GM12878 (cell line): Measurements from ENCODE around the gene SLC6A3. TPM values are rescaled to one million over a fixed set of nuclear protein-coding genes. Genes with fewer than 3 reads are reported as not detected.

ENCODE experiments used
- ATAC-seq: fragments of 200-7000 bp; cut with Tn5 transposase; 3 replicates; pipeline ENCODE4 v1.9.1; 2020; ENCODE audit warnings: mild to moderate bottlenecking, moderate library complexity
- BruUV-seq: library from RNA; stranded (reverse); fragments of 400-500 nt; replicated peaks from 2 replicates; lab custom pipeline; 2021; lab: Mats Ljungman, UMichigan
- CTCF ChIA-PET: fragments of 300-600 bp; sonication (Branson Sonifier 250); formaldehyde crosslinking; extraction: SDS; loops from one replicate; lab custom pipeline; 2021; ENCODE audit warnings: inconsistent platforms; lab: Yijun Ruan, JAX
- POLR2A ChIA-PET: fragments of 350-600 bp; formaldehyde crosslinking; extraction: SDS; loops from one replicate; lab custom pipeline; 2021; ENCODE audit warnings: inconsistent platforms; lab: Charles Lee
- RAD21 ChIA-PET: fragments of 300-600 bp; sonication (Branson Sonifier 250); formaldehyde crosslinking; loops from one replicate; lab custom pipeline; 2023; ENCODE audit warnings: antibody characterized with exemption; ENCODE audit not compliant: unreplicated experiment; lab: Charles Lee
- SMC1A ChIA-PET: fragments of 300-600 bp; sonication (Branson Sonifier 250); formaldehyde crosslinking; loops from one replicate; lab custom pipeline; 2023; ENCODE audit not compliant: unreplicated experiment, uncharacterized antibody; lab: Charles Lee
- DNase-seq: peaks from one replicate; pipeline ENCODE4 v3.0.0-alpha.2; 2011; ENCODE audit warnings: low read depth, low spot score
- FAIRE-seq: peaks from 3 replicates; lab custom pipeline; 2011; peaks lifted over from hg19 to GRCh38; lab: Jason Lieb, UNC
- H2AFZ ChIP-seq: 2 replicates; pipeline ENCODE4 v1.6.0; 2011; ENCODE audit warnings: low read depth, low read length, control low read depth; ENCODE audit not compliant: control insufficient read depth
- H3K27ac ChIP-seq: 2 replicates; pipeline ENCODE4 v1.5.1; 2011; ENCODE audit warnings: control low read depth; ENCODE audit not compliant: control insufficient read depth, insufficient read depth
- H3K27me3 ChIP-seq, 2 experiments: replicated peaks in 1 of 2; 2 replicates each; pipeline versions ENCODE4 v1.6.0 to v1.6.1; 2011; ENCODE audit warnings: low read length in 1 of 2; ENCODE audit not compliant: control insufficient read depth in 2 of 2, insufficient read depth in 2 of 2
- H3K36me3 ChIP-seq, 2 experiments: 2 replicates each; pipeline ENCODE4 v1.5.1; 2011; ENCODE audit warnings: low read length in 1 of 2; ENCODE audit not compliant: control insufficient read depth in 2 of 2, insufficient read depth in 2 of 2
- H3K4me1 ChIP-seq: 2 replicates; pipeline ENCODE4 v1.6.1; 2011; ENCODE audit warnings: mild to moderate bottlenecking, low read length, moderate library complexity, mixed read lengths; ENCODE audit not compliant: control insufficient read depth, insufficient read depth
- H3K4me2 ChIP-seq: 2 replicates; pipeline ENCODE4 v1.6.0; 2011; ENCODE audit warnings: control low read depth; ENCODE audit not compliant: control insufficient read depth, insufficient read depth
- H3K4me3 ChIP-seq: fragments of 200-600 bp; sonication (generic); 2 replicates; pipeline ENCODE4 v1.5.1; 2016
- H3K79me2 ChIP-seq: 2 replicates; pipeline ENCODE4 v1.6.0; 2011; ENCODE audit warnings: low read length; ENCODE audit not compliant: control insufficient read depth, insufficient read depth
- H3K9ac ChIP-seq: 2 replicates; pipeline ENCODE4 v1.8.0; 2011; ENCODE audit warnings: low read length, control low read depth, mixed read lengths; ENCODE audit not compliant: control insufficient read depth, insufficient read depth
- H3K9me3 ChIP-seq: replicated peaks from 3 replicates; pipeline ENCODE4 v1.5.1; 2011; ENCODE audit warnings: mild to moderate bottlenecking, low read length; ENCODE audit not compliant: control insufficient read depth, insufficient read depth
- H4K20me1 ChIP-seq: 2 replicates; pipeline ENCODE4 v1.6.0; 2011; ENCODE audit not compliant: control insufficient read depth, insufficient read depth
- CHD1 ChIP-seq: IDR thresholded peaks from 2 replicates; pipeline ENCODE4 v1.6.1; 2012; ENCODE audit warnings: low read depth, low read length, improper control_type of control experiment
- EP300 ChIP-seq, 2 experiments: fragments of 150-350 bp in 1 of 2; IDR thresholded peaks; 2 replicates each; pipeline ENCODE4 v1.6.1; 2011 to 2012; ENCODE audit warnings: low read depth in 2 of 2, low read length in 2 of 2, borderline replicate concordance in 1 of 2, improper control_type of control experiment in 1 of 2, inconsistent platforms in 1 of 2; ENCODE audit not compliant: control insufficient read depth in 1 of 2
- FOXM1 ChIP-seq: IDR thresholded peaks from 2 replicates; pipeline ENCODE4 v1.6.1; 2012; ENCODE audit warnings: low read depth, mild to moderate bottlenecking, inconsistent platforms, low read length, moderate library complexity
- GABPA ChIP-seq: IDR thresholded peaks from 2 replicates; pipeline ENCODE4 v1.6.1; 2014; ENCODE audit warnings: antibody characterized with exemption, low read depth, mild to moderate bottlenecking, inconsistent platforms
- JUND ChIP-seq: IDR thresholded peaks from 2 replicates; pipeline ENCODE4 v1.6.1; 2012; ENCODE audit warnings: low read depth, mild to moderate bottlenecking, low read length, improper control_type of control experiment, moderate library complexity
- MTA3 ChIP-seq: IDR thresholded peaks from 2 replicates; pipeline ENCODE4 v1.6.1; 2012; ENCODE audit warnings: low read length, inconsistent platforms, borderline replicate concordance
- NBN ChIP-seq: fragments of 450-650 bp; IDR thresholded peaks from 2 replicates; pipeline ENCODE4 v1.6.1; 2016
- RCOR1 ChIP-seq: conservative IDR thresholded peaks from 2 replicates; pipeline ENCODE4 v1.6.1; 2012; ENCODE audit warnings: low read depth, low read length, improper control_type of control experiment
- TCF7 ChIP-seq: IDR thresholded peaks from 2 replicates; pipeline ENCODE4 v1.6.1; 2014; ENCODE audit warnings: antibody characterized with exemption, borderline replicate concordance
- ZNF274 ChIP-seq: IDR thresholded peaks from one replicate; pipeline ENCODE4 v1.8.0; 2011; ENCODE audit not compliant: insufficient read length, insufficient read depth
- ZNF384 ChIP-seq: IDR thresholded peaks from 2 replicates; pipeline ENCODE4 v1.6.1; 2012; ENCODE audit warnings: low read depth, mild to moderate bottlenecking, low read length, improper control_type of control experiment, borderline replicate concordance
- WGBS: methylation state at CpG from one replicate; pipeline ENCODE4 v1.1.6; 2016; ENCODE audit warnings: low lambda C conversion rate; ENCODE audit not compliant: insufficient replicate concordance, insufficient coverage; ENCODE audit errors: missing lambda C conversion rate; 5-methylcytosine and 5-hydroxymethylcytosine counted together
- in situ Hi-C: fragments of 300-500 bp; cut with MboI; formaldehyde crosslinking; loops from 9 replicates; pipeline ENCODE4 v1.14.3; 2018; ENCODE audit warnings: mixed read lengths
- intact Hi-C: fragments of 100-400 bp; cut with micrococcal nuclease; formaldehyde crosslinking; loops from one replicate; pipeline ENCODE4 v1.14.2; 2022; ENCODE audit not compliant: unreplicated experiment
- polyA plus RNA-seq, 11 experiments: library from polyadenylated mRNA; depleted of rRNA in 4 of 11; unstranded in 6 of 11; stranded (reverse) in 5 of 11; fragments of >200 nt; fragmentation: Nextera tagmentation in 4 of 11; fragmentation: Illumina TruSeq in 1 of 11; extraction: Ambion mirVana in 4 of 11; extraction: Trizol in 1 of 11; gene quantifications; 1 replicate in 1 of 11; 2 replicates in 10 of 11; pipeline versions ENCODE4 v1.2.1 to v1.2.3, GENCODE V29; 2011 to 2016; ENCODE audit warnings: inconsistent platforms in 2 of 11, missing spikeins in 2 of 11, low read depth in 1 of 11
- total RNA-seq, 4 experiments: library from RNA; depleted of rRNA in 3 of 4; stranded (reverse); fragments of >200 nt in 3 of 4; fragmentation: Illumina TruSeq in 1 of 4; extraction: Trizol in 1 of 4; gene quantifications; 2 replicates each; pipeline versions ENCODE4 v1.2.1 to v1.2.3, GENCODE V29; 2013 to 2021
- TF ChIP-seq, protein P1 (sequence below): fragments of 450-650 bp; IDR thresholded peaks from 2 replicates; pipeline ENCODE4 v1.6.1; 2014; ENCODE audit warnings: mild to moderate bottlenecking
- TF ChIP-seq, protein P2 (sequence below): IDR thresholded peaks from 2 replicates; pipeline ENCODE4 v1.6.1; 2011; ENCODE audit warnings: mild to moderate bottlenecking, low read depth, low read length, moderate library complexity; ENCODE audit not compliant: insufficient replicate concordance
- TF ChIP-seq, protein P3 (sequence below): fragments of 450-650 bp; IDR thresholded peaks from 2 replicates; pipeline ENCODE4 v1.6.1; 2017; ENCODE audit warnings: antibody characterized with exemption, mild to moderate bottlenecking, moderate library complexity

Gene SLC6A3
- total and polyA plus RNA-seq, 10 of the 15 experiments (the other 5 are each of a cell fraction or from before 2014, with no cell fraction given) = 0.01 TPM; not detected in 9

DNA sequence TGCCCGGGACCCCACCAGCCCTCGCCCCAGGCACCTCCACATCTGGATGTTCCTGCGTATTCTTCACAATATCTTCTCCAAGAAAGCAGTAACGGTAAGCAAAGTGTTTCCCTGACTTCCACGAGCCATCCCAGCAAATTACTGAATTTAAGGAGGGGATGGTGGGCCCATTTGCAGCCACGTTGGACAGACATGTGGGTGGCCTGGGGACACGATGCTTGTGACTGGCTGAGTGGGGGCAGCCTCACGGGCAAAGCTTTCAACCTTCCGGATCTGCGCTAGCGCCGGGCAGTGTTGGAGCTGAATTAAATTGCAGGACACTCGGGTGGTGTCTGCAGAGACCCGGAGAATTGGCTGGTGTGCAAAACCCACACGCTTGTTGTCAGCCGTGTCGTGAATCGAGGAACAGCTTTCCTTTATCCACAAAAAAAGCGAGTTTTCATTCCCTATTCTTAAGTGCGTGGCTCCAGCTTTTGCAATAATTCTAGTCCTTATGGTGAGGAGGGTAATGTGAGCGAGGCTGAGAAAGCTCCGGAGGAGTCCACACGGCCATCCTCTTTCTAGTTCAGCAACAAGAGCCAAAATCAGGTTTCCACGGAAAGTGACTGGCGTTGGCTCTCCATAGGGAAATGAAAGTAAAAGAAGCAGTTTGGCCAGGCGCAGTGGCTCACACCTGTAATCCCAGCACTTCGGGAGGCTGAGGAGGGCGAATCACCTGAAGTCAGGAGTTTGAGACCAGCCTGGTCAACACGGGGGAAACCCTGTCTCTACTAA, 82.8 kb downstream of the SLC6A3 start (continued):
- no peak for TF ChIP-seq JUND
- no peak for TF ChIP-seq ZNF384
- TF ChIP-seq FOXM1 = no peak
- TF ChIP-seq MTA3 = no peak
- TF ChIP-seq, protein P1, sequence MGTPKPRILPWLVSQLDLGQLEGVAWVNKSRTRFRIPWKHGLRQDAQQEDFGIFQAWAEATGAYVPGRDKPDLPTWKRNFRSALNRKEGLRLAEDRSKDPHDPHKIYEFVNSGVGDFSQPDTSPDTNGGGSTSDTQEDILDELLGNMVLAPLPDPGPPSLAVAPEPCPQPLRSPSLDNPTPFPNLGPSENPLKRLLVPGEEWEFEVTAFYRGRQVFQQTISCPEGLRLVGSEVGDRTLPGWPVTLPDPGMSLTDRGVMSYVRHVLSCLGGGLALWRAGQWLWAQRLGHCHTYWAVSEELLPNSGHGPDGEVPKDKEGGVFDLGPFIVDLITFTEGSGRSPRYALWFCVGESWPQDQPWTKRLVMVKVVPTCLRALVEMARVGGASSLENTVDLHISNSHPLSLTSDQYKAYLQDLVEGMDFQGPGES = no peak

DNA sequence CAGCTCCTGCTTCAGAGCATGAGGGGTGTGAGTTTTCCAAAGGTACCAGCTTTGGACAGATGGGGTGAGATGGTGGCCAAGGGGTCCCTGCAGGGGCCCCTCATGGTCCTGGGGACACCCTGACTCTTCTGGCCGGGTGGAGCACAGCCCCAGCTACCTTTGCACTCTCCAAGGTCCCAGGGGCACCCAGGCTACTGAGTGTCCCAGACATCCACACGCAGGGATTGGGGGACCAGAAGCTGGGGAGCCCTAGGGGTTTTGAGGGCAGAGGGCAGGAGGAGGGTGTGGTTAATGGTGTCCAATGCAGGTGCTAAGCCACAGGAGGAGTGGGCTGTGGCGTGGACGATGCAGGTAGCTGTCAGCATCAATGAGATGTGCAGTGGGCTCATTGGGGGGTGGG, 84.4 kb downstream of the SLC6A3 start:
- FAIRE-seq (no peak), ATAC-seq (no peak), DNase-seq (no peak)
- H3K27ac ChIP-seq = no peak overlapping the region
- ChIA-PET SMC1A (no interaction called here), CTCF (interaction anchor here (1.0 kb wide), 1 partner anchor 273 kb away, joined by 3 read pairs; no protein-coding TSS in a partner anchor), RAD21 (no interaction called here), POLR2A (interaction anchor here (0.6 to 0.7 kb wide), 2 partner anchors 16 to 127 kb away, joined by 3 to 5 read pairs; partner anchors contain the start of gene CLPTM1L)
- H3K4me3 ChIP-seq = no peak overlapping the region
- peaks cover 0 to 2% of the 10 kb centered on the region in 2 experiments; a peak in 2 of 4 replicates for H3K27me3 ChIP-seq
- H3K4me2 ChIP-seq = no peak overlapping the region
- H4K20me1 ChIP-seq = no peaks in the 10 kb centered on the region
- no peak overlapping the region for H2AFZ ChIP-seq
- no peaks in the 10 kb centered on the region for H3K4me1 ChIP-seq
- no peaks in the 10 kb centered on the region for H3K9me3 ChIP-seq
- intact Hi-C loops = no loop called here
- in situ Hi-C loops = no loop called here
- no peak overlapping the region for H3K9ac ChIP-seq
- BruUV-seq = no TSS peak
- no peaks in the 10 kb centered on the region for H3K79me2 ChIP-seq
- H3K36me3 ChIP-seq = no peaks in the 10 kb centered on the region
- WGBS = 13% methylated on average over 4 of the region's 4 CpGs
- TF ChIP-seq ZNF274 (no peak), GABPA (no peak), EP300 (IDR thresholded peaks at IDR 0.05; ENCODE audit: borderline replicate concordance in 1 of 2, control insufficient read depth in 1 of 2, low read depth in 2 of 2, low read length in 2 of 2) (no peak), TCF7 (no peak), RCOR1 (no peak), CHD1 (no peak), NBN (no peak), JUND (no peak)
- TF ChIP-seq, protein P2, sequence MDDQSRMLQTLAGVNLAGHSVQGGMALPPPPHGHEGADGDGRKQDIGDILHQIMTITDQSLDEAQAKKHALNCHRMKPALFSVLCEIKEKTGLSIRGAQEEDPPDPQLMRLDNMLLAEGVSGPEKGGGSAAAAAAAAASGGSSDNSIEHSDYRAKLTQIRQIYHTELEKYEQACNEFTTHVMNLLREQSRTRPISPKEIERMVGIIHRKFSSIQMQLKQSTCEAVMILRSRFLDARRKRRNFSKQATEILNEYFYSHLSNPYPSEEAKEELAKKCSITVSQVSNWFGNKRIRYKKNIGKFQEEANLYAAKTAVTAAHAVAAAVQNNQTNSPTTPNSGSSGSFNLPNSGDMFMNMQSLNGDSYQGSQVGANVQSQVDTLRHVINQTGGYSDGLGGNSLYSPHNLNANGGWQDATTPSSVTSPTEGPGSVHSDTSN = no peak
- TF ChIP-seq, protein P3, sequence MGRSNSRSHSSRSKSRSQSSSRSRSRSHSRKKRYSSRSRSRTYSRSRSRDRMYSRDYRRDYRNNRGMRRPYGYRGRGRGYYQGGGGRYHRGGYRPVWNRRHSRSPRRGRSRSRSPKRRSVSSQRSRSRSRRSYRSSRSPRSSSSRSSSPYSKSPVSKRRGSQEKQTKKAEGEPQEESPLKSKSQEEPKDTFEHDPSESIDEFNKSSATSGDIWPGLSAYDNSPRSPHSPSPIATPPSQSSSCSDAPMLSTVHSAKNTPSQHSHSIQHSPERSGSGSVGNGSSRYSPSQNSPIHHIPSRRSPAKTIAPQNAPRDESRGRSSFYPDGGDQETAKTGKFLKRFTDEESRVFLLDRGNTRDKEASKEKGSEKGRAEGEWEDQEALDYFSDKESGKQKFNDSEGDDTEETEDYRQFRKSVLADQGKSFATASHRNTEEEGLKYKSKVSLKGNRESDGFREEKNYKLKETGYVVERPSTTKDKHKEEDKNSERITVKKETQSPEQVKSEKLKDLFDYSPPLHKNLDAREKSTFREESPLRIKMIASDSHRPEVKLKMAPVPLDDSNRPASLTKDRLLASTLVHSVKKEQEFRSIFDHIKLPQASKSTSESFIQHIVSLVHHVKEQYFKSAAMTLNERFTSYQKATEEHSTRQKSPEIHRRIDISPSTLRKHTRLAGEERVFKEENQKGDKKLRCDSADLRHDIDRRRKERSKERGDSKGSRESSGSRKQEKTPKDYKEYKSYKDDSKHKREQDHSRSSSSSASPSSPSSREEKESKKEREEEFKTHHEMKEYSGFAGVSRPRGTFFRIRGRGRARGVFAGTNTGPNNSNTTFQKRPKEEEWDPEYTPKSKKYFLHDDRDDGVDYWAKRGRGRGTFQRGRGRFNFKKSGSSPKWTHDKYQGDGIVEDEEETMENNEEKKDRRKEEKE = no peak
